HAP-1 (cell line): ENCODE data around the gene ATG2B.

Source experiments
- DNase-seq, 2 experiments: peaks; one replicate each; pipeline ENCODE4 v3.0.0-alpha.2; 2016 to 2020; ENCODE audit warnings: low spot score in 2 of 2
- H3K27me3 ChIP-seq: fragments of 250-450 bp; sonication (Bioruptor Pico); 2 replicates; pipeline ENCODE4 v1.5.1; 2020; ENCODE audit warnings: low read depth, mild to moderate bottlenecking, moderate library complexity
- H3K36me3 ChIP-seq: fragments of 250-450 bp; sonication (Bioruptor Pico); replicated peaks from 2 replicates; pipeline ENCODE4 v1.5.1; 2020; ENCODE audit warnings: mild to moderate bottlenecking
- H3K4me1 ChIP-seq: fragments of 250-450 bp; sonication (Bioruptor Pico); 2 replicates; pipeline ENCODE4 v1.5.1; 2020; ENCODE audit warnings: mild to moderate bottlenecking
- H3K4me3 ChIP-seq: fragments of 250-450 bp; sonication (Bioruptor Pico); 2 replicates; pipeline ENCODE4 v1.5.1; 2020; ENCODE audit warnings: mild to moderate bottlenecking, moderate library complexity
- H3K9me3 ChIP-seq: fragments of 250-450 bp; sonication (Bioruptor Pico); 2 replicates; pipeline ENCODE4 v1.5.1; 2020; ENCODE audit warnings: mild to moderate bottlenecking, moderate library complexity
- in situ Hi-C: fragments of 300-500 bp; cut with MboI; formaldehyde crosslinking; loops from 3 replicates; pipeline ENCODE4 v1.14.3; 2020; ENCODE audit warnings: low sequenced_read_pairs, inconsistent platforms, mixed read lengths

The ATG2B gene

GRCh38 chr14:96391293-96392118, 28.4 kb upstream of the ATG2B start:
- DNase-seq: peak; percentile 89 to 98
- in situ Hi-C loops: no loop called here
- Histone ChIP-seq H3K4me3 (peak overlapping the region; percentile 82), H3K27me3 (no peaks in the 10 kb centered on the region), H3K36me3 (0 out of 2 replicates have a peak, but pooled peaks cover 3% of the 10 kb centered on the region), H3K9me3 (no peaks in the 10 kb centered on the region), H3K4me1 (peaks cover 4% of the 10 kb centered on the region)

DNA sequence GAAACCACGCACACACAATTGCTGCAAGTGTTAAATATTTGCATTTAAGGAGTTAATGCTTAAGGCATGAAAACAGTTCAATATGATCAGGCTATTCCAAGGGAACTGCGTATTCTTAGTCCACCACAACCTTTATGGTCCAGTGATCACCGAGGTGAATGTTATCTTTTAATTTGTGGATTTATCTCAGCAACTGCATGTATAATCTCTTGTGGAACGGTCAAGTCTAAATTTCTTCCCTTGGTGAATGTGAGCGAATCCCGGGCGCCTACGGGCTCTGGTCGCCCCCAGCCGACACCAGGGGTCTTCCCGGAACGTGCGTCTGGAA, 27.8 kb upstream of the ATG2B start:
- Histone ChIP-seq H3K4me1 (peaks cover 4% of the 10 kb centered on the region), H3K27me3 (no peaks in the 10 kb centered on the region), H3K4me3 (peak overlapping the region; percentile 47), H3K36me3 (peaks cover 3% of the 10 kb centered on the region), H3K9me3 (no peaks in the 10 kb centered on the region)
- DNase-seq: no peak
- in situ Hi-C loops: no loop called here

GRCh38 chr14:96385385-96385784, 22.2 kb upstream of the ATG2B start:
- Histone ChIP-seq H3K36me3 (peaks cover 15% of the 10 kb centered on the region), H3K4me3 (no peak overlapping the region)

DNA sequence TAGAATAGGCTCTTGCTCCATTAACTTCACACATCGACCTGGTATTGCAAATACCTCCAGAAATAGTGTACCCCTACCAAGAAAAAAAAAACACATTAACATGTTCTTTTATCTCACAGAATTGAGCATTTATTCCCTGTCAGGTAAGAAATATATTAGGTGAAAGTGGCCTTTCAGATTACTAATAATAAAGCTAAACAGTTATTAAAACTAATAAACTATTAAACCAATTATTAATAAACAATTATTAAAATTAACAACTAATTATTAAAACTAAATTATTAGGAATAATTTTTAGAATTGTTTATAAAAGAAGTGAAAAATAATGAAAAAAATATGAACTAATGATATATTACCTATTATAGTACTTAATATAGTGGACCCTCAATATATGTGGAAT, 21.6 kb upstream of the ATG2B start:
- H3K36me3 ChIP-seq: peaks cover 15% of the 10 kb centered on the region
- H3K9me3 ChIP-seq: no peaks in the 10 kb centered on the region
- in situ Hi-C loops: no loop called here

More at GRCh38 chr14:96385385-96385784, 22.2 kb upstream of the ATG2B start:
- H3K27me3 ChIP-seq: no peaks in the 10 kb centered on the region
- in situ Hi-C loops: no loop called here
- no peaks in the 10 kb centered on the region for H3K4me1 ChIP-seq
- H3K9me3 ChIP-seq: no peaks in the 10 kb centered on the region
- DNase-seq: no peak

GRCh38 chr14:96384053-96384452, 20.9 kb upstream of the ATG2B start:
- Histone ChIP-seq H3K36me3 (peaks cover 15% of the 10 kb centered on the region), H3K4me1 (no peaks in the 10 kb centered on the region), H3K9me3 (no peaks in the 10 kb centered on the region), H3K4me3 (no peak overlapping the region), H3K27me3 (no peaks in the 10 kb centered on the region)
- in situ Hi-C loops: no loop called here
- no peak for DNase-seq

More for the DNA sequence above, 21.6 kb upstream of the ATG2B start:
- no peaks in the 10 kb centered on the region for H3K27me3 ChIP-seq
- no peaks in the 10 kb centered on the region for H3K4me1 ChIP-seq
- no peak for DNase-seq
- no peak overlapping the region for H3K4me3 ChIP-seq

GRCh38 chr14:96383445-96383844, 20.3 kb upstream of the ATG2B start:
- no peaks in the 10 kb centered on the region for H3K27me3 ChIP-seq
- no peak for DNase-seq
- in situ Hi-C loops: no loop called here
- H3K9me3 ChIP-seq: no peaks in the 10 kb centered on the region
- H3K4me3 ChIP-seq: no peak overlapping the region
- peaks cover 15% of the 10 kb centered on the region for H3K36me3 ChIP-seq
- H3K4me1 ChIP-seq: no peaks in the 10 kb centered on the region

DNA sequence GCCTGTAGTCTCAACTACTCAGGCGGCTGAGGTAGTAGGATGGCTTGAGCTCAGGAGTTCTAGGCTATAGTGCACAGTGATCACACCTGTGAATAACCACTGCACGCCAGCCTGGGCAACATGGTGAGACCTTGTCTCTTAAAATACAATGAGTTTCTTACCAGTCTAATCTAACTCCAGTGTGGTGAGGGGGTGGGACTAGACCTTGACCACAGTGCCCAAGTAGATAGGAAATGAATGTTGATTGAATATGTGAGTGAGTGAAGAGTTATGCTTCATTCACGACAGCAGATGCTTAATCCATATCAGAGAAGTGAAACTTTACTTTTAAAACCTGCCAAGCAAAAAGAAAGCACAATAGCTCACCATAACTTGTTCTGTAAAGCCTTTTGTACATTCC, 17.6 kb upstream of the ATG2B start:
- in situ Hi-C loops: no loop called here
- Histone ChIP-seq H3K36me3 (peaks cover 10% of the 10 kb centered on the region), H3K4me1 (no peaks in the 10 kb centered on the region), H3K4me3 (no peak overlapping the region), H3K27me3 (no peaks in the 10 kb centered on the region), H3K9me3 (no peaks in the 10 kb centered on the region; the same call in 1 of the 2 replicates)
- DNase-seq: no peak

- peak in 1 of 2 experiments; percentile 1 for DNase-seq
- no peak overlapping the region for H3K4me3 ChIP-seq
These were observed 13.0 kb upstream of the ATG2B start for GRCh38 chr14:96376093-96376492.

GRCh38 chr14:96373538-96373937, 10.4 kb upstream of the ATG2B start:
- Histone ChIP-seq H3K27me3 (no peaks in the 10 kb centered on the region), H3K4me3 (no peak overlapping the region), H3K4me1 (no peaks in the 10 kb centered on the region), H3K36me3 (no peaks in the 10 kb centered on the region), H3K9me3 (no peaks in the 10 kb centered on the region; the same call in 1 of the 2 replicates)
- DNase-seq: peak in 1 of 2 experiments; percentile 1
- in situ Hi-C loops: no loop called here

More at GRCh38 chr14:96376093-96376492, 13.0 kb upstream of the ATG2B start:
- H3K36me3 ChIP-seq: no peaks in the 10 kb centered on the region
- no peaks in the 10 kb centered on the region; the same call in 1 of the 2 replicates for H3K9me3 ChIP-seq
- in situ Hi-C loops: no loop called here
- no peaks in the 10 kb centered on the region for H3K4me1 ChIP-seq
- no peaks in the 10 kb centered on the region for H3K27me3 ChIP-seq

- H3K4me1 ChIP-seq: no peaks in the 10 kb centered on the region
- DNase-seq: no peak
- no peak overlapping the region for H3K4me3 ChIP-seq
- H3K27me3 ChIP-seq: no peaks in the 10 kb centered on the region
- in situ Hi-C loops: no loop called here
- no peaks in the 10 kb centered on the region; the same call in 1 of the 2 replicates for H3K9me3 ChIP-seq
- no peaks in the 10 kb centered on the region for H3K36me3 ChIP-seq
These were observed 7.4 kb upstream of the ATG2B start for GRCh38 chr14:96370528-96370927.

DNA sequence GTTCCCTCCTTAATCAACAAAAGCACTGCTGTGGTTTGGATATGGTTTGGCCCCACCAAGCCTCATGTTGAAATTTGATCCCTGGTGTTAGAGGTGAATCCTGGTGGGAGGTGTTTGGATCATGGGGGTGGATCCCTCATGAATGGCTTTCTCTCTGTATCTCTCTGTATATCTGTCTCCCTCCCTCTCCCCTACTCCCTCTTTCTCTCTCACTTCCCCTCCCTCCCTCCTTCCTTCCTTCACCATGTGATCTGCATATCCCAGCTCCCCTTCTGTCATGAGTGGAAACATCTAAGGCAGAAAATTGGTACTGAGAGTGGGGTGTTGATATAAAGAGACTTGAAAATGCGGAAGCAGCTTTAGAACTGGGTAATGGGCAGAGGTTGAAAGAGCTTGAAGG, 5.4 kb upstream of the ATG2B start:
- H3K4me1 ChIP-seq: peaks cover 4% of the 10 kb centered on the region; the same call in 1 of the 2 replicates
- no peaks in the 10 kb centered on the region; the same call in 1 of the 2 replicates for H3K36me3 ChIP-seq
- H3K9me3 ChIP-seq: no peaks in the 10 kb centered on the region; the same call in 1 of the 2 replicates
- H3K4me3 ChIP-seq: no peak overlapping the region
- no peaks in the 10 kb centered on the region for H3K27me3 ChIP-seq
- no peak for DNase-seq
- in situ Hi-C loops: no loop called here

DNA sequence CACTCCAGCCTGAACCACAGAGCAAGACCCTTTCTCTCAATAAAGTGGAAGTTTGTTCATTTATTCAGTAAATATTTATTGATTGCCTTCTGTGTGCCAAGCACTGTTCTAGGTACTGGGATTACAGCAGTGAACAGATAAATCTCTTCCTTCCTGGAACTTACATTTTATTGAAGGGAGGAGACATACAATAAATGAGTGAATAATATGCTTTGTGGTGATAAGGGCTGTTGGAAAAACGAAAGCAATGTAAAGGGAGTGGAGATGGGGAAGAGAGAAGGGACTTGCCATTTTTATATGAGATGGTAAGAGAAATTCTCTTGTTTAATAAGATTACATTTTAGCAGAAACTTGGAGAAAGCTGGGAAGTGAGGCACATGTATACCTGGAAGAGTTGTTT, 1.8 kb upstream of the ATG2B start:
- no peak overlapping the region for H3K4me3 ChIP-seq
- no peak for DNase-seq
- in situ Hi-C loops: no loop called here
- H3K9me3 ChIP-seq: no peaks in the 10 kb centered on the region; the same call in 1 of the 2 replicates
- H3K4me1 ChIP-seq: peaks cover 16% of the 10 kb centered on the region
- H3K36me3 ChIP-seq: no peaks in the 10 kb centered on the region; the same call in 1 of the 2 replicates
- no peaks in the 10 kb centered on the region for H3K27me3 ChIP-seq

- peak; percentile 43 to 65 for DNase-seq
- Histone ChIP-seq H3K36me3 (no peaks in the 10 kb centered on the region; the same call in 1 of the 2 replicates), H3K4me1 (peaks cover 16% of the 10 kb centered on the region), H3K27me3 (no peaks in the 10 kb centered on the region), H3K9me3 (no peaks in the 10 kb centered on the region; the same call in 1 of the 2 replicates), H3K4me3 (peak overlapping the region; percentile 93)
- in situ Hi-C loops: no loop called here
These were observed 703 bp upstream of the ATG2B start for GRCh38 chr14:96363751-96364336.
